ENCODE measurements around the gene EVI5.

DNA sequence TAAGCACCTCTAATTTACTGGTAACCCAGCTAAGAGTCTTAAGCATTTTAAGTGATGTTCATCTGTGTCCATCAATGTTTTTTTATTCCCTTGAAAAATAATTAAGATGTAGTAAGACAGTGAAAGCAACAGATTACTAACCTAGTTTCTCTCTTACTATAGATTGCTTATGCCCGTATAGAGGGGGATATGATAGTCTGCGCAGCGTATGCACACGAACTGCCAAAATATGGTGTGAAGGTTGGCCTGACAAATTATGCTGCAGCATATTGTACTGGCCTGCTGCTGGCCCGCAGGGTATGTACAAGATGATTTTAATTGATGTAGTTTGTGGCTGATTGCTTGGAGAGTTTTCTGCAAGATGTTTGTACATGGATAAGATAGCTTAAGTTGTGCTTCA lies 49.7 kb upstream of the EVI5 start:
- TF ChIP-seq, protein P1, sequence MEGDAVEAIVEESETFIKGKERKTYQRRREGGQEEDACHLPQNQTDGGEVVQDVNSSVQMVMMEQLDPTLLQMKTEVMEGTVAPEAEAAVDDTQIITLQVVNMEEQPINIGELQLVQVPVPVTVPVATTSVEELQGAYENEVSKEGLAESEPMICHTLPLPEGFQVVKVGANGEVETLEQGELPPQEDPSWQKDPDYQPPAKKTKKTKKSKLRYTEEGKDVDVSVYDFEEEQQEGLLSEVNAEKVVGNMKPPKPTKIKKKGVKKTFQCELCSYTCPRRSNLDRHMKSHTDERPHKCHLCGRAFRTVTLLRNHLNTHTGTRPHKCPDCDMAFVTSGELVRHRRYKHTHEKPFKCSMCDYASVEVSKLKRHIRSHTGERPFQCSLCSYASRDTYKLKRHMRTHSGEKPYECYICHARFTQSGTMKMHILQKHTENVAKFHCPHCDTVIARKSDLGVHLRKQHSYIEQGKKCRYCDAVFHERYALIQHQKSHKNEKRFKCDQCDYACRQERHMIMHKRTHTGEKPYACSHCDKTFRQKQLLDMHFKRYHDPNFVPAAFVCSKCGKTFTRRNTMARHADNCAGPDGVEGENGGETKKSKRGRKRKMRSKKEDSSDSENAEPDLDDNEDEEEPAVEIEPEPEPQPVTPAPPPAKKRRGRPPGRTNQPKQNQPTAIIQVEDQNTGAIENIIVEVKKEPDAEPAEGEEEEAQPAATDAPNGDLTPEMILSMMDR (conservative IDR thresholded peaks at IDR 0.05; ENCODE audit: low read depth, low read length): no peak
- no peak for TF ChIP-seq EZH2 (IDR thresholded peaks at IDR 0.05; ENCODE audit: borderline replicate concordance, low read depth, low read length, poor library complexity, severe bottlenecking)
